T47D (cell line): ENCODE data around the gene CARD10.

Source experiments
- DNase-seq, 2 experiments: peaks; one replicate each; pipeline versions ENCODE4 v3.0.0 to v3.0.0-alpha.2; 2011 to 2012; ENCODE audit warnings: low read depth in 1 of 2, low spot score in 1 of 2
- JUND ChIP-seq: IDR thresholded peaks from 2 replicates; pipeline ENCODE4 v1.6.1; 2012; ENCODE audit warnings: low read depth
- in situ Hi-C: cut with HindIII; loops from 2 replicates; pipeline ENCODE4 v1.10.0; 2016; ENCODE audit warnings: low sequenced_read_pairs, low pct_unique_long_range_greater_than_20kb

CARD10 gene

DNA sequence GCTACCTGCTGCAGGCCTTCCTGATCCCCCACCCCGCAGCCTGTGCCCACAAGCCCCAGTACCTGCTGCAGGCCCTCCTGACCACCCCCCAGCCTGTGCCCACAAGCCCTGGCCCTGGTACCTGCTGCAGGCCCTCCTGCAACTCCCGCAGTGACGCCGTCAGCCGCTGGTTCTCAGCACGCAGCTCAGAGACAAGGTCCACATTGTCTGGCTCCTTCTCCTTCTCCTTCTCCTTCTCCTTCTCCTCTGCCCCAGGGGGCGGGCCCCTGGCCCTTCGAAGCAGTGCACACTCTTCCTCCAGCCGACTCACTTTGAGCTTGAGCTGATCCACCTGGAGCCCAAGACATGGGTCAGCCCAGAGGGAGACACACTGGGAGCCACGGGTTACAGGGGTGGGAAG is 9.1 kb downstream of the CARD10 start:
- no peak for TF ChIP-seq JUND
- in situ Hi-C loops = no loop called here
- DNase-seq = no peak

DNA sequence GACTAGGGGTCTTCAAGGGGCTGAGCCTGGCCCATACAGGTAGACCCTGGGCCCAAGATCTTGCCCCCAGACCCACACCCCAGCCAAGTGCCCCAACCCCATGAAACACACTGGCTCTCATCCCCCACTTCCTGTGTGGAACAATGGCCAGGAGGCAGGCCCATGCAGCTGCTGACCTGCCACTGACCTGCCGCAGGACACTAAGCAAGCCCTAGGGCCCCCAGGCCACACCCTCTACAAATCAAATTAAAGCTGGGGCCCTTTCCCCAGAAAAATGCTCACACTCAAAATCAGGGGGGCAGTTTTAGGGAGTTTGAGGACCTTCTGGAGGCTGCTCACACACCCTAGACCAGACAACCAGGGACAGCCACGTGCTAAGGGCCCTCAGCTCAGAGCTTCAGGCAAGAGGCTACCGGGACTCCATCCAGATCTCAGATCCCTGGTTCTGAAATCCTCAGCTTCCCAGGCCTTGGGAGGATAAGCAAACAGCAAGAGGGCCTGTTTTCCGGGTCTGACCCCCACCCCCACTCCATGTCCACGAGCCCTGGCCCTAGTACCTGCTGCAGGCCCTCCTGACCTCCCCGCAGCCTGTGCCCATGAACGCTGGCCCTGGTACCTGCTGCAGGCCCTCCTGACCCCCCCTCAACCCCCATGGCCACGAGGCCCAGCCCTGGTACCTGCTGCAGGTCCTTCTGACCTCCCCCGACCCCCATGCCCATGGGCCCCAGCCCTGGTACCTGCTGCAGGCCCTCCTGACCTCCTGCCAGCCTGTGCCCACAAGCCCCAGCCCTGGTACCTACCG is 10.0 kb downstream of the CARD10 start:
- in situ Hi-C loops = no loop called here
- TF ChIP-seq JUND = no peak
- DNase-seq = no peak

DNA sequence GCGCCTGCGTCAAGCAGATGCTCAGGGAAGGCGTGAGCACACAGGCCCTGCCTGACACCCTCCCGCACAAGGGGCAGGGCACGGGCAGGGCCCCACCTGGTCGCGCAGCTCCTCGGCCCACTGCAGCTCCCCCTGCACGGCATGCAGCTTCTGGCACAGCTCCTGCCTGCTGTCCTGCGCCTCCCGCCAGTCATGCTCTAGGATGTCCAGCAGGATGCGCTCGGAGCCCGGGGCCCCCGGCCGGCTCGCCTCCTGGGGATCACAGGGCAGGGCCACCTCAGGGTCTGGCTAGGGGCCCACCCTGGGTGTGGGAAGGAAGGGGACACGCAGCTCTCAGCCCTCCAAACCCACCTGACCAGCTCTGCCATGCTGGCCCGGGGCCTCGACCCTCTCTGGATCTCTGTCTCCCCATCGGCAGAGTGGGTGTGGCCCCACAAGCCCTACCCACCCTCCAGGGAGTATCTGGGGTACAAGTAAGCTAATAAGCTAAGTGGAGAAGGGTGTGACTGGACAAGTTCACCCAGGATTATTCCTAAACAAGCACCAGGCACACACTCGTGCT is 10.7 kb downstream of the CARD10 start:
- in situ Hi-C loops = no loop called here
- no peak for DNase-seq
- no peak for TF ChIP-seq JUND

DNA sequence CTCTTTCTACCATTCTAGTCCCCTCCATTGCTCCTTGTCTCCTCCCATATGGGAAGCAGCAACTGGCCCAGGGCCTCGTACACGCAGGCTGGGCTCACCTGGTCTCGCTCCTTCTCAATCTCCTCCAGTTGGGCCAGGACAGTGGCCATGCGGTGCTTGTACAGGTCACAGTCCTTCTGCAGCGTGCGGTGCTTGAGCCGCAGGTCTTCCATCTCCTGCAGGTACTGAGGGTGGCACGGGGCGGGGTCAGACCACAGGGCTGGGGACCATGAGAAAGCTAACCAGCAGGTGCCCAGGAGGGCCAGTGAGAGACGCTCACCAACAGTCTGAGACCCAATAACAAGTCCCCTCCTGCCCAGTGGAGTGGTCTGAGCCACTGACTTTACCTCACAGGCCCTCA is 11.5 kb downstream of the CARD10 start:
- TF ChIP-seq JUND = no peak
- in situ Hi-C loops = no loop called here
- no peak for DNase-seq

DNA sequence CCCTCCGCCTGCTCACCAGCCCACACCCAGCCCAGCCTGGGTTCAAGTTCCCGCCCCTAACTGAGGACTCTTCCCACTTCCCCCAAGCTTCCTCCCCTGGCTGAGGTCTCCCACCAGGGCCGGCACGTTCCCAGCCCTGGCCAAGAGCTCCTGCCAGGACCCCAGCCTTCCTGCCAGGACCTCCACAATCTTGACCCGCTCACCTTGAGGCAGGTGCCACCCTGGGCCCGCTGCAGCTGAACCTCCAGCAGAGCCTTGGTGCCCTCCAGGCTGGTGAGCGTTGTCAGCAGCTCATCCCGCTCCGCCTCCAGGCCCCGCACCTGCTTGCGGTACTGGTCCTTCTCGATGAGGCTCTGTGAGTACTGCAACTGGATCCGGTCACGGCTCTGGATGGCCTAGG is 13.2 kb downstream of the CARD10 start:
- in situ Hi-C loops = no loop called here
- TF ChIP-seq JUND = no peak
- DNase-seq = no peak

DNA sequence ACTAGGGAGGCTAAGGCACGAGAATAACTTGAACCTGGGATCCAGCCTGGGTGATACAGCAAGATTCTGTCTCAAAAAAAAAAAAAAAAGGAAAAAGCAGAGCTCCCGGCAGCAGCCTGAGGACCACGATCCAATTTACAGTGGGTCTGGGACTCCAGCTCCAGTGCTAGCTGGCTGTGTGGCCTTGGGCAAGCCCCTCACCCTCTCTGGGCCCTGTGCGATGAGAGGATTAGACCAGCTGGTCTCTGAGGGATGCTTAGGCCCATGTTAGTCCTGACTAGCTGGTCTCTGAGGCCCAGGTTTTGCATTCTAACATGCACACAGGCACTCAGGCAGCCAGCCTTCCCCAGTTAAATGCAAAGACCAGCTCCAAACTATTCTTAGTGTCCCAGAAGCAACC is 13.7 kb downstream of the CARD10 start:
- no peak for TF ChIP-seq JUND
- in situ Hi-C loops = no loop called here
- DNase-seq = no peak

DNA sequence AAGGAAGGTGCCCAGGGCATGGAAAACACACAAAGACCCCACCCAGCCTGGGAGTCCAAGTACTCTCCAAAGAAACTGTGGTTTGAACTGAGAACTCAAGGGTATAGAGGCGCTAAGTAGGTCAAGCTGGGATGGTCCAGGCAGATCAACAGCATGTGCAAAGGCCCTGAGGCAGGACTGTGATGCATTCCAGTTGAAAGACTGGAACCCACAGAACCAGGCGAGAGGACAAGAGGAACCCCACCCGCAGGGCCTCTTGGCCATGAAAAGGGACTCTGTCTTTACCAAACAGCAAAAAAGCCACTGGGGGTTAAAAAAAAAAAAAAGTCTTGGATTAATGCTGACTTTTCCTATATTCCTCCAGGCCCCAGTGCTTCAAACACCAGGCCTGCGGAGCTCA is 14.3 kb downstream of the CARD10 start:
- DNase-seq = no peak
- TF ChIP-seq JUND = no peak
- in situ Hi-C loops = no loop called here

DNA sequence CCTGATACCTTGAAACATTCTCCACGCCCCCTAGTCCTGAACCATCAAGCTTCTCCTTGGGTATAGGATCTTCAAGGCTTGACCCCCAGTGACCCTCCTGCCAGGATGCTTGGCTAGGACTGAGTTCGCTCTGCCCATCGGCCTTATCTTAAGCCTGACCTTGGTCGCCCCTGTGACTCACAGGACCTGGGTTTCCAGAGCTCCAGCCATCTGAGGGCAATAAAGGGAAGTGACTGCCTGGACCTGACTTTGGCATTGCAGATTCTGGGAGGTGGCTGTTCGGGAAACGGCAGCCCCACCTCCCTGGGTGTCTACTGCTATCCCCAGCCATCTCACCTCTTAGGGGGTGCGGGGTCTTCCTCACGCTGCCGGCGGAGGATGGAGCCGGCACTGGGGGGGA is 15.4 kb downstream of the CARD10 start:
- in situ Hi-C loops = no loop called here

DNA sequence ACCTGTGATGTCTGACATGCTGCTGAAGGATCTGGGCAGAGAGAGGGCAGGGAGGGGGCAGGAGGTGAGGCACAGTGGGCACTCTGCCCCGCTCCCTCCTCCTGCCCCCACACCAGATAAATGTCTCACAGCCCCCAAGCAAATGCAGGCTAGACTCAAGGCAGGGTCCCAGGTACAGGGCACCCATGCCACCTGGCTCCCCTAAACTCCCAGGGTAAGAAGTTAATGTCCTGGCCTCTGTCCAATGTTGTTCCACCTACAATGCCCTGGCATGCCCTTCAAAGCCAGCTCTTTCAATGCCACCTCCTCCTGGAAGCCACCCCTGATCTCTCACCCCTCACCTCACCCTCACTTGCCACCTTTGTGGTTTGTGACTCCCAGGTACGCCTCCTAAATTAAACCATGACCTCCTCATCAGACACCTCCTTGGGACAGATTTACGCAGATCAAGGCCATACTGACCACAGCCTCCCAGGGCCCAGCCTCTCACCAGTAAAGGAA is 16.0 kb downstream of the CARD10 start:
- in situ Hi-C loops = no loop called here
- DNase-seq = no peak
- TF ChIP-seq JUND = no peak

More for the DNA sequence above, 15.4 kb downstream of the CARD10 start:
- TF ChIP-seq JUND = no peak
- no peak for DNase-seq

DNA sequence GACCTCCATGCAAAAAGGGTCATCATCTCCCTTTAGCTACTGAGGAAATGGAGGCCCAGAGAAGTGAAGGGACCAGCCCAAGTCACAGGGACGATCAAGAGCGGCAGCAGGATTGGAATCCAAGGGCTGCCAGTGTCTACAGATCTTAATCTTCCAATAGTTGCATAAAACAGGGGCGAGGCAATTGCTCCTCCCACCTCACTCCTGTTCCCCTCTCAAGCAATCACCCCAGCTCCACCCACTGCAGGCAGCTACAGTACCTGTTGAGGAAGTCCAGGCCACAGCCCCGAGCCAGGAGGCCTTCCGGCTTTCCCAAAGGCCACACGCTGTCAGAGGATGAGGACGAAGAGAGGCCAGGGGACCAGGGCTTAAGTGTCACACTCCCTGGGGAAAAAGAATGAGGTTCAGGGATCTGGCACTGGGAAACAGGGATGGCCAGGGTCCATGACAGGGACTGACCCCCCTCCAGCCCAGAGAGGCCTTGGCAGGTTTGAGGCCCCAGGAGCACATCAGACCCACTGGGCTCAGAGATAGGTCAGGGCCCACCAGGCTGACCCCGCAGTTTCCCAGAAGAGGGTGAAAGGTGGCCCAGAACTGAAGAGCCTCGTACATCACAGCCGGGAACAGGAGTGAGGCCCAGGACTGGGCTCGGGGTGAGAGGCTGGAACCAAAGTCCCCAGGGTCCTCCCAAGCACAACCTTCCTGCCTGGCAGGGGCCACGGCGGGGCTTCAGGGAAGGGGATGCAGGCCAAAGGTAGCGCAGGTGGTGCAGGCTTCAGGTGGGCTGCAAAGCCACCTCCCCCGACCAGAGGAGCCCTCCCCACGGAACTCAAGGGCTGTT is 16.7 kb downstream of the CARD10 start:
- no peak for TF ChIP-seq JUND
- in situ Hi-C loops = no loop called here
- DNase-seq = peak; percentile 79 to 89

DNA sequence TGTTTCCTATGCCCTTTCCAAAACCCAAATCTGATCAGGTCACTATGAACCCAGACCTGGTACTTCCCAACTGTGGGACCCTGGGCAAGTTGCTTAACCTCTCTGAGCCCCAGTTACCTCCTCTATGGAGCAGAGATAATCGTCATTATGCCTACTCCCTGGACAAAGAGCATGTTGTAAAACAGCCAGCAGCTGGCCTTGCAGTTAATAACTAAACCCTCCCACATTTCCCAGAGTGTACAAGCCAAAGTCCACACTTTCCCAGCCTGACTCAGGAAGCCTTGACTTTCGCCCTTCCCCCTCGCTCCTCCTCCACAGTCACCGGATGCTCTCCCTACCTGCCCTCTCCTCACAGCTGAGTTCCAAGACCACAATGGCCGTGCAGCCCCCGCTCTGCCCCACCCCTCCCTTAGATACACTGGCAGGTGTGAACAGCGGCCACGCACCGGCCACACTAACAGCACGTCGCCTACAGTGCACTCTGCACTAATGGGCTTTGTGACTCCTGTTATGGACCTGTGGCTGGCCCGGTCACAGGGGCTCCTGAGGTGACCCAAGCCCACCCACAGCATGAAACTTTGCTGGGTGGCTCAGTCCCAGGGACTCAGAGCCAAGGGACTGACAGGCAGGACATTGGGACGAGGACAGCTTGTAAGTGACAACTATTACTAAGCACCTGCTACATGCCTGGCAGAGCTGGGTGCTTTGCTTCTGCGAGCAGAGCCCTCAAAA is 17.4 kb downstream of the CARD10 start:
- no peak for TF ChIP-seq JUND
- peak; percentile 35 to 85 for DNase-seq
- in situ Hi-C loops = no loop called here
